OCI-LY7 (cell line): Measurements from ENCODE around the gene PM20D2. TPM values are rescaled to one million over a fixed set of nuclear protein-coding genes. Genes with fewer than 3 reads are reported as not detected.

ENCODE experiments used
- BruUV-seq: library from RNA; stranded (reverse); fragments of 400-500 nt; replicated peaks from 2 replicates; lab custom pipeline; 2021; lab: Mats Ljungman, UMichigan
- CTCF ChIA-PET: fragments of 300-600 bp; sonication (Branson Sonifier 250); formaldehyde crosslinking; loops from one replicate; lab custom pipeline; 2022; ENCODE audit warnings: antibody characterized with exemption; ENCODE audit not compliant: unreplicated experiment; lab: Charles Lee
- POLR2A ChIA-PET: fragments of 300-600 bp; sonication (Branson Sonifier 250); formaldehyde crosslinking; loops from one replicate; lab custom pipeline; 2022; ENCODE audit warnings: antibody characterized with exemption; lab: Charles Lee
- DNase-seq: peaks from one replicate; pipeline ENCODE4 v3.0.0-alpha.2; 2015; ENCODE audit warnings: low spot score
- H2AFZ ChIP-seq: fragments of 200-600 bp; sonication (generic), shearing (Covaris generic); 2 replicates; pipeline ENCODE4 v1.6.1; 2014; ENCODE audit warnings: mild to moderate bottlenecking, antibody characterized with exemption, low read length, moderate library complexity
- H3K27ac ChIP-seq: fragments of 200-600 bp; sonication (generic); 2 replicates; pipeline ENCODE4 v1.5.1; 2014; ENCODE audit warnings: mixed run types, low read depth, mild to moderate bottlenecking, moderate library complexity, low read length, inconsistent platforms; ENCODE audit not compliant: poor library complexity, severe bottlenecking
- H3K36me3 ChIP-seq: fragments of 200-600 bp; sonication (generic); 2 replicates; pipeline ENCODE4 v1.6.1; 2014; ENCODE audit warnings: mild to moderate bottlenecking, antibody characterized with exemption, low read length, moderate library complexity, mixed read lengths; ENCODE audit not compliant: insufficient read depth
- H3K4me1 ChIP-seq: fragments of 200-600 bp; sonication (generic); 2 replicates; pipeline ENCODE4 v1.5.1; 2014; ENCODE audit warnings: mild to moderate bottlenecking, low read length; ENCODE audit not compliant: insufficient read depth, poor library complexity, severe bottlenecking
- H3K4me2 ChIP-seq: fragments of 200-600 bp; sonication (generic); 2 replicates; pipeline ENCODE4 v1.6.1; 2014; ENCODE audit warnings: mild to moderate bottlenecking, low read length
- H3K4me3 ChIP-seq: fragments of 200-600 bp; sonication (generic); 2 replicates; pipeline ENCODE4 v1.5.1; 2014; ENCODE audit warnings: mild to moderate bottlenecking, low read depth, low read length; ENCODE audit not compliant: poor library complexity, severe bottlenecking
- H3K79me2 ChIP-seq: fragments of 200-600 bp; sonication (generic); 2 replicates; pipeline ENCODE4 v1.6.1; 2016; ENCODE audit warnings: low read depth, mild to moderate bottlenecking, low read length, moderate library complexity, mixed read lengths; ENCODE audit not compliant: insufficient read depth
- H3K9me2 ChIP-seq: fragments of 200-600 bp; sonication (generic); 2 replicates; pipeline ENCODE4 v1.6.1; 2016; ENCODE audit warnings: mild to moderate bottlenecking, low read length, mixed read lengths; ENCODE audit not compliant: insufficient read depth
- H3K9me3 ChIP-seq: fragments of 200-600 bp; sonication (generic); 2 replicates; pipeline ENCODE4 v1.6.1; 2014; ENCODE audit warnings: mild to moderate bottlenecking, mixed run types, low read length, mixed read lengths
- H4K20me1 ChIP-seq: fragments of 200-600 bp; sonication (generic); 2 replicates; pipeline ENCODE4 v1.6.1; 2014; ENCODE audit warnings: mild to moderate bottlenecking, antibody characterized with exemption, low read length, moderate library complexity, mixed read lengths; ENCODE audit not compliant: insufficient read depth
- CTCF ChIP-seq: fragments of 200-600 bp; sonication (generic); conservative IDR thresholded peaks from 2 replicates; pipeline ENCODE4 v1.5.1; 2014; ENCODE audit warnings: mild to moderate bottlenecking, antibody characterized with exemption, low read length, moderate library complexity, mixed read lengths
- EZH2phosphoT487 ChIP-seq: fragments of 200-600 bp; sonication (generic); IDR thresholded peaks from 2 replicates; pipeline ENCODE4 v1.6.1; 2018; ENCODE audit warnings: low read depth, borderline replicate concordance, mild to moderate bottlenecking, mixed run types, antibody characterized with exemption, low read length, moderate library complexity, mixed read lengths
- intact Hi-C: fragments of 100-400 bp; cut with micrococcal nuclease; formaldehyde crosslinking; loops from one replicate; pipeline ENCODE4 v1.10.0; 2022; ENCODE audit not compliant: unreplicated experiment
- total RNA-seq, 2 experiments: library from RNA; depleted of rRNA in 1 of 2; stranded (reverse); fragments of >200 nt in 1 of 2; shearing (Covaris generic) in 1 of 2; gene quantifications; 2 replicates each; pipeline ENCODE4 v1.2.3, GENCODE V29; 2014 to 2022

PM20D2 gene
- total RNA-seq, 2 experiments from 2014 or later, result 35.1 to 36.1 TPM

- ChIA-PET POLR2A (no interaction called here), CTCF (no interaction called here)
- DNase-seq, result no peak
- no peaks in the 10 kb centered on the region for H3K4me1 ChIP-seq
- BruUV-seq, result no TSS peak
- intact Hi-C loops, result no loop called here
- H2AFZ ChIP-seq, result no peak overlapping the region
- no peaks in the 10 kb centered on the region for H3K9me2 ChIP-seq
- H3K27ac ChIP-seq, result no peak overlapping the region
- no peaks in the 10 kb centered on the region for H3K36me3 ChIP-seq
- H4K20me1 ChIP-seq, result no peaks in the 10 kb centered on the region
- no peak overlapping the region for H3K4me3 ChIP-seq
- no peaks in the 10 kb centered on the region for H3K79me2 ChIP-seq
- no peaks in the 10 kb centered on the region for H3K9me3 ChIP-seq
- no peak overlapping the region for H3K4me2 ChIP-seq
- TF ChIP-seq EZH2phosphoT487 (no peak), CTCF (no peak)
These were observed 34.3 kb downstream of the PM20D2 start for GRCh38 chr6:89180112-89180511.

DNA sequence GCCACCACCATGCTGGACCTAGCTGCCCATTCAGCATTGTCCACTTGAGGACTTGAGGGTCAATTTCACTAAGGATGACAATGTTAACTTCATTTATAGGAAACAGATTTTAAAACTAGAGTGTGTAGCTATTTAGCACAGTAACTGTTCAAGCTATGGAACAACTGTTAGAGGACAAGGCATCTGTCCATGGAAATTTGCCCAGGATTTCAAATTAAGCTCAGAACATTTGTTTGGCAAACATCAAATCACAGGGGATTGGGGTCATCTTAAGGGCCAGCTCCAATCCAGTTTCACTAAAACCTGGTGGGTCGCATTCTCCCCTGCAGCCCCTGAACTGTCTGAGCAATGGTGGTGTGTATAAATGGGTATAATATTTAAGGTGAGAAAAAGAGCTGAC, 35.1 kb downstream of the PM20D2 start:
- H3K9me2 ChIP-seq, result no peaks in the 10 kb centered on the region
- no peaks in the 10 kb centered on the region for H3K4me1 ChIP-seq
- ChIA-PET POLR2A (interaction anchor here (0.6 to 1.2 kb wide), 2 partner anchors 10 to 582 kb away, joined by 4 to 8 read pairs; no protein-coding TSS in a partner anchor), CTCF (no interaction called here)
- H2AFZ ChIP-seq, result no peak overlapping the region
- no peak overlapping the region for H3K4me3 ChIP-seq
- no peaks in the 10 kb centered on the region for H3K36me3 ChIP-seq
- no peaks in the 10 kb centered on the region for H4K20me1 ChIP-seq
- H3K27ac ChIP-seq, result no peak overlapping the region
- no peaks in the 10 kb centered on the region for H3K9me3 ChIP-seq
- no peak overlapping the region for H3K4me2 ChIP-seq
- no peaks in the 10 kb centered on the region for H3K79me2 ChIP-seq
- TF ChIP-seq CTCF (no peak), EZH2phosphoT487 (no peak)
- no peak for DNase-seq
- intact Hi-C loops, result no loop called here
- no TSS peak for BruUV-seq

DNA sequence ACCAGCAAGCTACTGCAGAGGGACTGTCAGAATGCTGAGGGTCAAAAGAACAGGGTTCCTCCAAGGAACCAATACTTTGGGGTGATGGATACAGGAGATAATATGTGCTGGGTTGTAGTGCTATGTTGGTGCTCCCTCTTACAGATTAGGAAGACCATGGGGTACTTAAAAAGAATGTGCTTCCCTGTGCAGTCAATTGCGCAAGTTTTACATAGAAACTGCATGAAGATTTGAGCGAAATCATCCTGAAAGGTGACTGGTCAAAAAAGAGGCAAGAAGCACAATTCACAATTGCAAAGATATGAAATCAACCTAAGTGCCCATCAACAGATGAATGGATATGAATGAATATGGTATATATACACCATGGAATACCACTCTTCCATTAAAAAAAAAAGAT, 37.4 kb downstream of the PM20D2 start:
- ChIA-PET POLR2A (interaction anchor here (0.7 to 1.4 kb wide), 2 partner anchors 17 to 19 kb away, joined by 3 to 4 read pairs; no protein-coding TSS in a partner anchor), CTCF (no interaction called here)
- no peak for DNase-seq
- no TSS peak for BruUV-seq
- H3K36me3 ChIP-seq, result no peaks in the 10 kb centered on the region
- H3K9me3 ChIP-seq, result no peaks in the 10 kb centered on the region
- TF ChIP-seq CTCF (no peak), EZH2phosphoT487 (no peak)
- H3K79me2 ChIP-seq, result no peaks in the 10 kb centered on the region
- no peak overlapping the region for H3K4me3 ChIP-seq
- no peak overlapping the region for H2AFZ ChIP-seq
- no peaks in the 10 kb centered on the region for H3K4me1 ChIP-seq
- no peak overlapping the region for H3K27ac ChIP-seq
- no peaks in the 10 kb centered on the region for H3K9me2 ChIP-seq
- H3K4me2 ChIP-seq, result no peak overlapping the region
- intact Hi-C loops, result no loop called here
- no peaks in the 10 kb centered on the region for H4K20me1 ChIP-seq
